KMS-11 (cell line): ENCODE results near the gene ANKLE1.

Experiments used
- H2AFZ ChIP-seq: fragments of 200-600 bp; sonication (generic); 2 replicates; pipeline ENCODE4 v1.6.1; 2016; ENCODE audit warnings: antibody characterized with exemption, mixed run types, low read depth
- H3K27ac ChIP-seq: fragments of 200-600 bp; sonication (generic); 2 replicates; pipeline ENCODE4 v1.6.1; 2016; ENCODE audit warnings: mild to moderate bottlenecking, mixed run types
- H3K27me3 ChIP-seq: fragments of 200-600 bp; sonication (generic); 2 replicates; pipeline ENCODE4 v1.6.1; 2017; ENCODE audit warnings: mild to moderate bottlenecking, low read depth, mixed run types, moderate library complexity; ENCODE audit not compliant: insufficient read depth
- H3K36me3 ChIP-seq: fragments of 200-600 bp; sonication (generic); 2 replicates; pipeline ENCODE4 v1.6.1; 2017; ENCODE audit warnings: mild to moderate bottlenecking, mixed run types; ENCODE audit not compliant: insufficient read depth
- H3K4me1 ChIP-seq: fragments of 200-600 bp; sonication (generic); 2 replicates; pipeline ENCODE4 v1.6.1; 2016; ENCODE audit warnings: mild to moderate bottlenecking, low read depth, mixed run types; ENCODE audit not compliant: poor library complexity, severe bottlenecking
- H3K4me2 ChIP-seq: fragments of 200-600 bp; sonication (generic); 2 replicates; pipeline ENCODE4 v1.7.0; 2016; ENCODE audit warnings: mild to moderate bottlenecking, mixed run types
- H3K4me3 ChIP-seq: fragments of 200-600 bp; sonication (generic); IDR thresholded peaks from 2 replicates; pipeline ENCODE4 v1.6.1; 2017; ENCODE audit warnings: low read depth, low read length, mixed read lengths; ENCODE audit not compliant: insufficient read depth
- H3K79me2 ChIP-seq: fragments of 200-600 bp; sonication (generic); 2 replicates; pipeline ENCODE4 v1.6.1; 2016; ENCODE audit warnings: low read depth, mixed run types; ENCODE audit not compliant: insufficient read depth
- H3K9ac ChIP-seq: fragments of 200-600 bp; sonication (generic); 2 replicates; pipeline ENCODE4 v1.6.1; 2016; ENCODE audit warnings: mild to moderate bottlenecking, mixed run types
- H4K20me1 ChIP-seq: fragments of 200-600 bp; sonication (generic); 2 replicates; pipeline ENCODE4 v1.6.1; 2016; ENCODE audit warnings: mild to moderate bottlenecking, mixed run types; ENCODE audit not compliant: insufficient read depth
- TF ChIP-seq, protein P1 (sequence below): fragments of 200-600 bp; sonication (generic); conservative IDR thresholded peaks from 2 replicates; pipeline ENCODE4 v1.6.1; 2017; ENCODE audit warnings: low read depth, mild to moderate bottlenecking, antibody characterized with exemption, low read length, moderate library complexity, mixed read lengths

Gene ANKLE1

GRCh38 chr19:17300992-17301619, 19.4 kb downstream of the ANKLE1 start:
- Histone ChIP-seq H3K4me2 (no peak overlapping the region), H3K36me3 (no peaks in the 10 kb centered on the region), H3K9ac (no peak overlapping the region), H3K27ac (no peak overlapping the region), H4K20me1 (no peaks in the 10 kb centered on the region), H3K79me2 (no peaks in the 10 kb centered on the region), H3K4me3 (no peak overlapping the region), H2AFZ (no peak overlapping the region), H3K27me3 (no peaks in the 10 kb centered on the region), H3K4me1 (peaks cover 28% of the 10 kb centered on the region)
- TF ChIP-seq, protein P1, sequence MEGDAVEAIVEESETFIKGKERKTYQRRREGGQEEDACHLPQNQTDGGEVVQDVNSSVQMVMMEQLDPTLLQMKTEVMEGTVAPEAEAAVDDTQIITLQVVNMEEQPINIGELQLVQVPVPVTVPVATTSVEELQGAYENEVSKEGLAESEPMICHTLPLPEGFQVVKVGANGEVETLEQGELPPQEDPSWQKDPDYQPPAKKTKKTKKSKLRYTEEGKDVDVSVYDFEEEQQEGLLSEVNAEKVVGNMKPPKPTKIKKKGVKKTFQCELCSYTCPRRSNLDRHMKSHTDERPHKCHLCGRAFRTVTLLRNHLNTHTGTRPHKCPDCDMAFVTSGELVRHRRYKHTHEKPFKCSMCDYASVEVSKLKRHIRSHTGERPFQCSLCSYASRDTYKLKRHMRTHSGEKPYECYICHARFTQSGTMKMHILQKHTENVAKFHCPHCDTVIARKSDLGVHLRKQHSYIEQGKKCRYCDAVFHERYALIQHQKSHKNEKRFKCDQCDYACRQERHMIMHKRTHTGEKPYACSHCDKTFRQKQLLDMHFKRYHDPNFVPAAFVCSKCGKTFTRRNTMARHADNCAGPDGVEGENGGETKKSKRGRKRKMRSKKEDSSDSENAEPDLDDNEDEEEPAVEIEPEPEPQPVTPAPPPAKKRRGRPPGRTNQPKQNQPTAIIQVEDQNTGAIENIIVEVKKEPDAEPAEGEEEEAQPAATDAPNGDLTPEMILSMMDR: no peak

- H3K4me2 ChIP-seq: peak overlapping the region; percentile 57
- H3K79me2 ChIP-seq: peaks cover 15% of the 10 kb centered on the region
- TF ChIP-seq, protein P1: no peak
- no peak overlapping the region for H3K27ac ChIP-seq
- no peak overlapping the region for H3K4me3 ChIP-seq
- H2AFZ ChIP-seq: peak overlapping the region; percentile 59
- peaks cover 35% of the 10 kb centered on the region for H3K4me1 ChIP-seq
- H3K27me3 ChIP-seq: no peaks in the 10 kb centered on the region
- H4K20me1 ChIP-seq: no peaks in the 10 kb centered on the region
- peak overlapping the region; percentile 32; the same call in 1 of the 2 replicates for H3K9ac ChIP-seq
- H3K36me3 ChIP-seq: no peaks in the 10 kb centered on the region
Measured at GRCh38 chr19:17302391-17303166, 20.9 kb downstream of the ANKLE1 start.

- Histone ChIP-seq H3K27ac (no peak within 1 kb of the TSS), H3K4me1 (peaks cover 35% of the 10 kb centered on the region), H3K4me2 (peak within 1 kb of the TSS; percentile 57), H3K9ac (peak within 1 kb of the TSS; percentile 32; the same call in 1 of the 2 replicates), H3K36me3 (no peaks in the 10 kb centered on the region), H2AFZ (peak within 1 kb of the TSS; percentile 59), H3K27me3 (no peaks in the 10 kb centered on the region), H3K79me2 (peaks cover 20% of the 10 kb centered on the region), H4K20me1 (no peaks in the 10 kb centered on the region), H3K4me3 (no peak within 1 kb of the TSS)
- TF ChIP-seq, protein P1: 0 out of 2 replicates have a peak, but pooled peaks have one; percentile 31
Measured at GRCh38 chr19:17303167-17303939, 21.7 kb downstream of the ANKLE1 start, which contains the start of gene ABHD8. Gene ABHD8 (minus strand): TSS chr19:17303425. CDS start chr19:17301616, 1,809 bp downstream.

DNA sequence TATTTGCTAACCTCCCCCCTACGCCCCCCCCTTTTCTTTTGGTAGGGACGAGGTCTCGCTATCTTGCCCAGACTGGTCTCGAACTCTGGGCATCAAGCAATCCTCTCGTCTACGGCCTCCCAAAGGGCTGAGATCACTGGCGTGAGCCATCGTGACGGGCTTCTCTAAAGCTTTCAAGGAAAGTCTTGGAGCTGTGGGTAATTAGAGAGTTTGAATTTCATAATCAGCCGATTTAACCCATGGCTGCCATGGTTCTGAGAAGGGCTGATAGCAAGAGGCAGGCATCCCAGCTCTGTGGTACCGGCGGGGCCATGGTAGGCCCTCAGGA, 22.2 kb downstream of the ANKLE1 start:
- H3K36me3 ChIP-seq: no peaks in the 10 kb centered on the region
- TF ChIP-seq, protein P1: no peak
- H3K4me2 ChIP-seq: peak overlapping the region; percentile 57; the same call in 1 of the 2 replicates
- H3K4me1 ChIP-seq: peaks cover 35% of the 10 kb centered on the region
- no peak overlapping the region for H3K27ac ChIP-seq
- H3K4me3 ChIP-seq: no peak overlapping the region
- peaks cover 20% of the 10 kb centered on the region for H3K79me2 ChIP-seq
- no peaks in the 10 kb centered on the region for H4K20me1 ChIP-seq
- no peak overlapping the region for H3K9ac ChIP-seq
- no peaks in the 10 kb centered on the region for H3K27me3 ChIP-seq
- peak overlapping the region; percentile 59; the same call in 1 of the 2 replicates for H2AFZ ChIP-seq
